Ascending aorta (tissue), 2 donors: ENCODE data around the gene PPP1R7. TPM values are rescaled to one million over a fixed set of nuclear protein-coding genes. Genes with fewer than 3 reads are reported as not detected.

Experiments
- DNase-seq, 2 donors: peaks; one replicate each; pipeline ENCODE4 v3.0.0-alpha.2; 2019; ENCODE audit warnings: low spot score in 2 of 2
- H3K27ac ChIP-seq, 2 donors: fragments of 200-600 bp; sonication (generic); one replicate each; pipeline ENCODE4 v1.5.1; 2016 to 2017; ENCODE audit warnings: mild to moderate bottlenecking in 1 of 2
- H3K27me3 ChIP-seq: fragments of 200-600 bp; sonication (generic); one replicate; pipeline ENCODE4 v1.5.1; 2017
- H3K36me3 ChIP-seq, 2 donors: fragments of 200-600 bp; sonication (generic); one replicate each; pipeline ENCODE4 v1.5.1; 2016
- H3K4me1 ChIP-seq, 2 donors: fragments of 200-600 bp; sonication (generic); one replicate each; pipeline ENCODE4 v1.5.1; 2016 to 2017; ENCODE audit warnings: mild to moderate bottlenecking in 1 of 2
- H3K4me3 ChIP-seq, 2 donors: fragments of 200-600 bp; sonication (generic); one replicate each; pipeline ENCODE4 v1.5.1; 2016 to 2017; ENCODE audit warnings: mild to moderate bottlenecking in 1 of 2
- H3K9me3 ChIP-seq, 2 donors: fragments of 200-600 bp; sonication (generic); one replicate each; pipeline ENCODE4 v1.5.1; 2016
- CTCF ChIP-seq, 3 experiments: fragments of 200-600 bp in 2 of 3; fragments of 450-650 bp in 1 of 3; sonication (generic) in 2 of 3; IDR thresholded peaks; one replicate each; pipeline ENCODE4 v1.5.1; 2016 to 2019; ENCODE audit warnings: antibody characterized with exemption in 3 of 3, mild to moderate bottlenecking in 1 of 3, moderate library complexity in 1 of 3
- intact Hi-C: fragments of 100-400 bp; cut with DNase I; formaldehyde crosslinking; loops from one replicate; pipeline ENCODE4 v1.15.1; 2023
- total RNA-seq: library from RNA; depleted of rRNA; stranded (reverse); fragments of >200 nt; gene quantifications from one replicate; pipeline ENCODE4 v1.1.0, GENCODE V29; 2016

PPP1R7 gene
- total RNA-seq, 1 donor from 2014 or later: 4.2 TPM

- TF ChIP-seq CTCF (IDR thresholded peaks at IDR 0.05): no peak
- no peak overlapping the region for H3K4me3 ChIP-seq
These were observed 3.3 kb downstream of the PPP1R7 start for GRCh38 chr2:241153616-241154015.

GRCh38 chr2:241154915-241155314 is 4.6 kb downstream of the PPP1R7 start:
- H3K9me3 ChIP-seq: no peaks in the 10 kb centered on the region
- no peak overlapping the region for H3K4me3 ChIP-seq
- peaks cover 0 to 8% of the 10 kb centered on the region in 2 donors for H3K4me1 ChIP-seq
- no peaks in the 10 kb centered on the region for H3K27me3 ChIP-seq
- intact Hi-C loops: loop anchor here (5.0 kb wide), 1 partner anchor 53 kb away; the partner anchor contains the start of gene MTERF4
- H3K27ac ChIP-seq: no peak overlapping the region
- no peak for TF ChIP-seq CTCF (IDR thresholded peaks at IDR 0.05)
- no peak for DNase-seq
- peaks cover 24 to 38% of the 10 kb centered on the region in 2 donors for H3K36me3 ChIP-seq

More at GRCh38 chr2:241153616-241154015, 3.3 kb downstream of the PPP1R7 start:
- H3K36me3 ChIP-seq: peaks cover 15 to 26% of the 10 kb centered on the region in 2 donors
- H3K27me3 ChIP-seq: no peaks in the 10 kb centered on the region
- DNase-seq: no peak
- intact Hi-C loops: loop anchor here (5.0 kb wide), 1 partner anchor 51 kb away; the partner anchor contains the start of gene MTERF4
- peaks cover 0 to 12% of the 10 kb centered on the region in 2 donors for H3K4me1 ChIP-seq
- no peak overlapping the region for H3K27ac ChIP-seq
- H3K9me3 ChIP-seq: no peaks in the 10 kb centered on the region

- Histone ChIP-seq H3K4me3 (no peak overlapping the region), H3K4me1 (peaks cover 0 to 8% of the 10 kb centered on the region in 2 donors), H3K27ac (no peak overlapping the region), H3K27me3 (no peaks in the 10 kb centered on the region), H3K36me3 (peaks cover 24 to 45% of the 10 kb centered on the region in 2 donors), H3K9me3 (no peaks in the 10 kb centered on the region)
- TF ChIP-seq CTCF (IDR thresholded peaks at IDR 0.05): no peak
- intact Hi-C loops: no loop called here
- no peak for DNase-seq
These were observed 5.7 kb downstream of the PPP1R7 start for GRCh38 chr2:241155936-241156335.

GRCh38 chr2:241156971-241157441 is 6.7 kb downstream of the PPP1R7 start:
- no peak overlapping the region for H3K27ac ChIP-seq
- H3K27me3 ChIP-seq: no peaks in the 10 kb centered on the region
- DNase-seq: no peak
- no peak overlapping the region for H3K4me3 ChIP-seq
- intact Hi-C loops: no loop called here
- no peak for TF ChIP-seq CTCF (IDR thresholded peaks at IDR 0.05)
- no peaks in the 10 kb centered on the region for H3K9me3 ChIP-seq
- H3K36me3 ChIP-seq: peaks cover 24 to 45% of the 10 kb centered on the region in 2 donors
- H3K4me1 ChIP-seq: peaks cover 0 to 5% of the 10 kb centered on the region in 2 donors

- Histone ChIP-seq H3K36me3 (peaks cover 24 to 46% of the 10 kb centered on the region in 2 donors), H3K9me3 (no peaks in the 10 kb centered on the region), H3K4me3 (no peak overlapping the region), H3K4me1 (peaks cover 0 to 9% of the 10 kb centered on the region in 2 donors), H3K27ac (no peak overlapping the region), H3K27me3 (no peaks in the 10 kb centered on the region)
- TF ChIP-seq CTCF (IDR thresholded peaks at IDR 0.05): no peak
- intact Hi-C loops: no loop called here
- no peak for DNase-seq
These were observed 7.7 kb downstream of the PPP1R7 start for GRCh38 chr2:241157841-241158545.
